A673 (cell line): ENCODE results near the gene ZNF669. TPM values are rescaled to one million over a fixed set of nuclear protein-coding genes. Genes with fewer than 3 reads are reported as not detected.
"Not testable (repeated sequence)": the region's sequence is repeated elsewhere in the genome, so short reads cannot be mapped to it uniquely, and the experiment has no call there.

Source experiments
- BruUV-seq: library from RNA; stranded (reverse); fragments of 400-500 nt; replicated peaks from 2 replicates; lab custom pipeline; 2021; lab: Mats Ljungman, UMichigan
- CTCF ChIA-PET: fragments of 300-600 bp; sonication (Branson Sonifier 250); formaldehyde crosslinking; loops from one replicate; lab custom pipeline; 2022; ENCODE audit warnings: antibody characterized with exemption; lab: Charles Lee
- POLR2A ChIA-PET: fragments of 300-600 bp; sonication (Branson Sonifier 250); formaldehyde crosslinking; loops from one replicate; lab custom pipeline; 2022; ENCODE audit warnings: antibody characterized with exemption; ENCODE audit not compliant: low non-redundant PET; lab: Charles Lee
- DNase-seq: peaks from one replicate; pipeline ENCODE4 v3.0.0-alpha.2; 2015; ENCODE audit warnings: low spot score
- H3K27ac ChIP-seq: fragments of 200-600 bp; sonication (generic); 2 replicates; pipeline ENCODE4 v1.5.1; 2016; ENCODE audit warnings: mixed run types, low read depth, mild to moderate bottlenecking, mixed read lengths, antibody characterized with exemption, low read length; ENCODE audit not compliant: poor library complexity, severe bottlenecking
- H3K27me3 ChIP-seq: fragments of 200-600 bp; sonication (generic); replicated peaks from 2 replicates; pipeline ENCODE4 v1.6.1; 2017; ENCODE audit warnings: mixed run types, low read depth, mild to moderate bottlenecking, mixed read lengths, antibody characterized with exemption, low read length; ENCODE audit not compliant: insufficient read depth, poor library complexity
- H3K36me3 ChIP-seq: fragments of 200-600 bp; sonication (generic); 2 replicates; pipeline ENCODE4 v1.6.1; 2016; ENCODE audit warnings: mixed run types, mild to moderate bottlenecking, mixed read lengths, antibody characterized with exemption, low read length; ENCODE audit not compliant: insufficient read depth, poor library complexity, severe bottlenecking
- H3K4me1 ChIP-seq: fragments of 200-600 bp; sonication (generic); 2 replicates; pipeline ENCODE4 v1.6.1; 2017; ENCODE audit warnings: mixed run types, mild to moderate bottlenecking, mixed read lengths, antibody characterized with exemption, low read length; ENCODE audit not compliant: insufficient read depth, poor library complexity, severe bottlenecking
- H3K4me3 ChIP-seq: fragments of 200-600 bp; sonication (generic); 2 replicates; pipeline ENCODE4 v1.5.1; 2016; ENCODE audit warnings: low read depth, mixed run types, mild to moderate bottlenecking, mixed read lengths, low read length; ENCODE audit not compliant: poor library complexity, severe bottlenecking
- H3K9me3 ChIP-seq: fragments of 200-600 bp; sonication (generic); 2 replicates; pipeline ENCODE4 v1.6.1; 2016; ENCODE audit warnings: mixed run types, low read depth, mild to moderate bottlenecking, mixed read lengths, antibody characterized with exemption, low read length; ENCODE audit not compliant: poor library complexity, severe bottlenecking
- CTCF ChIP-seq: fragments of 300-800, 200-600 bp; sonication (generic); conservative IDR thresholded peaks from 2 replicates; pipeline ENCODE4 v1.5.1; 2017; ENCODE audit warnings: low read depth, mild to moderate bottlenecking, antibody characterized with exemption, low read length, moderate library complexity, mixed read lengths
- EZH2 ChIP-seq: fragments of 200-600 bp; sonication (generic); IDR thresholded peaks from 2 replicates; pipeline ENCODE4 v1.6.1; 2017; ENCODE audit warnings: borderline replicate concordance, low read depth, mild to moderate bottlenecking, mixed read lengths, antibody characterized with exemption, low read length; ENCODE audit not compliant: poor library complexity, severe bottlenecking
- intact Hi-C: fragments of 100-400 bp; cut with micrococcal nuclease; formaldehyde crosslinking; loops from one replicate; pipeline ENCODE4 v1.10.0; 2022; ENCODE audit not compliant: unreplicated experiment
- total RNA-seq: library from RNA; stranded (reverse); gene quantifications from 2 replicates; pipeline ENCODE4 v1.2.3, GENCODE V29; 2021

The ZNF669 gene
- total RNA-seq, 1 experiment from 2014 or later: 13.3 TPM

GRCh38 chr1:247126601-247127000 lies 22.4 kb upstream of the ZNF669 start:
- DNase-seq, H3K27ac ChIP-seq, POLR2A ChIA-PET, H3K4me1 ChIP-seq, intact Hi-C loops, H3K27me3 ChIP-seq, H3K4me3 ChIP-seq, BruUV-seq, CTCF ChIA-PET: not testable (repeated sequence)
- Histone ChIP-seq H3K9me3 (peaks cover 14% of the 10 kb centered on the region), H3K36me3 (peaks cover 10% of the 10 kb centered on the region)

GRCh38 chr1:247126166-247126565 lies 22.0 kb upstream of the ZNF669 start:
- DNase-seq, H3K9me3 ChIP-seq, H3K4me1 ChIP-seq, H3K4me3 ChIP-seq, BruUV-seq, H3K27me3 ChIP-seq, CTCF ChIA-PET, intact Hi-C loops, H3K36me3 ChIP-seq, H3K27ac ChIP-seq, POLR2A ChIA-PET: not testable (repeated sequence)

- Histone ChIP-seq H3K9me3 (no peaks in the 10 kb centered on the region), H3K36me3 (no peaks in the 10 kb centered on the region), H3K4me1 (no peaks in the 10 kb centered on the region), H3K27me3 (no peaks in the 10 kb centered on the region), H3K4me3 (no peak overlapping the region), H3K27ac (no peak overlapping the region)
- POLR2A ChIA-PET: no interaction called here
- DNase-seq: no peak
- CTCF ChIA-PET: no interaction called here
- no TSS peak for BruUV-seq
- intact Hi-C loops: no loop called here
- no peak for TF ChIP-seq CTCF
- TF ChIP-seq EZH2: no peak
These were observed 17.2 kb upstream of the ZNF669 start for GRCh38 chr1:247121382-247121781.

GRCh38 chr1:247120408-247120668 lies 16.2 kb upstream of the ZNF669 start:
- DNase-seq, H3K36me3 ChIP-seq, BruUV-seq, H3K4me1 ChIP-seq, intact Hi-C loops, H3K27me3 ChIP-seq, H3K27ac ChIP-seq, CTCF ChIA-PET, H3K4me3 ChIP-seq, H3K9me3 ChIP-seq, POLR2A ChIA-PET: not testable (repeated sequence)
